Amniotic epithelial cell (primary cell): Measurements from ENCODE around the gene RUNX3.

Source experiments
- DNase-seq: peaks from one replicate; pipeline ENCODE4 v3.0.0-alpha.2; 2010; ENCODE audit warnings: low read depth

The RUNX3 gene

GRCh38 chr1:24963099-24963872, 33.2 kb upstream of the RUNX3 start:
- no peak for DNase-seq

DNA sequence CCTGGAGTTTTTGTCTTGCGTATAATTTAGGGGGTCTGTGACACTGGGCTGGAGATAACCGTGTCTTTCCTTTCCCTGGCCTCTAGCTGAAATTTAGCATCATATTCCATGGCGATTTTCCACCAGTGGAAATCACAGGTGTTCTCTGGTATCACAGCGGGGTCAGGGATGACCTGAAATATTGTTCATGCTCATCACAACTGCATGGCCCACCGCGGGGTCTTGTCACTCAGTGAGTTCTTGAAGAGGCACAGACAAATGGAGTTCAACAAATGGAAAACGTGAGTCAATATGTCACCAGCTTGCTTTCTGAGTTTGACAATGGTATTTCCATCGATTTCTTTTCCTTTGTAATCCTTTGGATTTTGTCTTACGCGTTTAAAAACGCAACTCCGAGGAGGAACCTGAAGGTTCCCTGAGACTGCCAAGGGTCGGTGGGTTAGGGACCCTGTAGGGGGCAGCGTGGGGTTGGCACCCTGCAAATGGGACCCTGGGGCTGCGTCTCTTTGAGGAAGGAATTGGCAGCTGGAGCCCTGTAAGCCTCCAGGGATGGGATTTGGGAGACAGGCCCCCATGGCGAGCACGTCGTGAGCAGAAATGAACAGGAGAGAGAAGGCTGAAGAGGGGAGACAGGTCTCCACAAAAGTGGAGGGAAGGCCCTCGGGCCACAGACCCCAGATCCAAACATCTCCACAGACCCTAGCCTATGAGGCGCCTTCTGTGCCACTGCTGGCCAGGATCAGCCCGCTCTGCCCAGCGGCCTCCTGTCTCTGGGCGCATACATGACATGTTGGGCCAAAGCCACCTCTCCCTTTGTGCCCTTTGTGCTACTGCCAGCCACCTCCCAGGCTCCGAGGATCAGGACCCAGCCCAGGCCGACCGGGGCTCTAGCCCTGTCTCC, 32.1 kb upstream of the RUNX3 start:
- no peak for DNase-seq

GRCh38 chr1:24961334-24961733, 31.3 kb upstream of the RUNX3 start:
- no peak for DNase-seq

DNA sequence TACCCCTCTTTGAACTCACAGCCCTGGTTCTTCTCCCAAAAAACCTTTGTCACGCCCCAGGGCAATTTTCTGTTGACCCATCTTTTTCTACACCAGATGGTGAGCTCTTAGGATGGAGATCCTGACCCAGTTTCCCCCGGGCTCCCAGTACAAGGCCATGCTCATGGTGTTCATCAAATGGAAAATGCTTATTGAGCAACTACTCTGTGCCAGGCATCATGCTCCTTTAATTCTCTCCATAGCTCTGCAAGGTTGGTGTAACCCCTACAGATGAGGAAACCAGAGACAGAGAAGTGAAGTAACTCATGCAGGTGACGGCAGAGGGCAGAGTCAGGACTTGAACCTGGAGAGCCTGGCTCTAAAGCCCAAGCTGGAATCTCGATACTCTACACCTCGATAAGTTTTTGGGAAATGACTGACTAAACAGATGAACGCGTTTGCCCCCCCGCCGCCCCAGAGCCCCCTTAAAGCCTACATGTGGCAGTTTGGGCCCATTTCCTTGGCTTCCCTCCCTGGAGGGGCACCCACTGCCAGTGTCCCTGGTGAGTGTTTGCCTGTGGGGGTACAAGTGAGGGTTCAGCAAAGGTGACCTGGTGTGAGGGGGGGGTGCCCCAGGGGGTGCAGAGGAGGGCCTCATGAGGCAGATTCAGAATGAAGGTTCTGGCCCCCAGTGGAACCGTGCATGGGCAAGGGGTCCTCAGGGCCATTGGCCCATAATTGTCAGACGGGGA, 30.2 kb upstream of the RUNX3 start:
- no peak for DNase-seq

DNA sequence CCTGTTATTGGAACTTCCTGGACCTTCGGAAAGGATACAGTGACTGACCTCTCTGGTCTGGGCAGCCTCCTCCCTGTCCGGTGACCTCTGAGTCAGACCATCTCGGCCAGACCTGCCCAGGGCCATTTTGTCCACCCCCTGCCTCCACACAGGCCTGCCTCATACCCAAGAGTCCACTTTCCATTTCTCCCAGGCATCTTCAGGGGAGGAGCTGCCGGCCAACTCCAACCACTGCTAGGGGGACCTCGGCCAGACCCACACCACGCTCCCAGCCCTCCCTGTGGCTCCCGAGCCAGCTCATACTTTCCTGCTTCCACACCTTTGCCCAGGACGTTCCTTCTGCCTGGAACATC, 29.5 kb upstream of the RUNX3 start:
- DNase-seq: no peak

GRCh38 chr1:24958766-24959622, 28.9 kb upstream of the RUNX3 start:
- DNase-seq: no peak

- no peak for DNase-seq
Observed at GRCh38 chr1:24957808-24958752, 28.0 kb upstream of the RUNX3 start.

DNA sequence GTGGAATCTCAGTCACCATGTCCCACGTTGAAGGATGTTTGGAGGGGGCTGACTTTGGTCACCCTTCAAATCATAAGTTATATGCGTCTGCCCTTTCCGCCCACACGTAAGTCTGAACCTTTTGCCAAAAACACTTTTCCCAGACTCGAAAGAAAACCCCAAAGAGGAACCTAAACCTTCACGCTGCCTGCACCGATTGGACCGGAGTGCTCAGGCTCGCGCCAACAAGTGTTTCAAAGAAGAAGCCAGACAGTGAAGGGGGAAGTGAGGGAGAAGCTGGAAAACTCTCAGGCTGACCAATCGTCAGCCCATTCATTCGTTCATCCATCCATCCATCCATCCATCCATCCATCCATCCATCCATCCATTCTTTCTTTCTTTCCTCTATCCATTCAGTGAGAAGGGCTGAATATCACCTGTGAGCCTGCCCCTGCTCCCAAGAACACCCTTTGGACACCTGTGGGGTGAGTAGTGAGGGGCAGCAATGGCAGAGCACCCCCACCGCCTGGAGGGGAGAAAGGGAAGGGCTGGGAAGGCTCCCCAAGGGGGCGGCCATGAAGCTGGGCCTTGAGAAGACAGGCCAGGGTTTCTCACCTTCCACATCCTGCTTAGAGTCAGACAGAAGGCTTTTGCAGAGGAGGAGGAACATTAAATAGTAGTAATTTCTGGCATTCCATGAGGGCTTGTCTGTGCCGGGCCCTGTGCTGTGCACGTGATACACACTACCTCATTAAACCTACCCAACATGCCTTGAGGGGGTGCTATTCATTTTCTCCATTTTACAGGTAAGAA, 27.1 kb upstream of the RUNX3 start:
- DNase-seq: no peak

- DNase-seq: no peak
Observed at GRCh38 chr1:24955779-24956365, 25.8 kb upstream of the RUNX3 start.

GRCh38 chr1:24955161-24955560, 25.1 kb upstream of the RUNX3 start:
- DNase-seq: peak; percentile 84

- no peak for DNase-seq
Observed at GRCh38 chr1:24954631-24955030, 24.6 kb upstream of the RUNX3 start.

GRCh38 chr1:24954022-24954421, 23.9 kb upstream of the RUNX3 start:
- DNase-seq: no peak

- no peak for DNase-seq
Observed at GRCh38 chr1:24952413-24952841, 22.4 kb upstream of the RUNX3 start.

- no peak for DNase-seq
Observed at GRCh38 chr1:24951810-24952412, 21.8 kb upstream of the RUNX3 start.

DNA sequence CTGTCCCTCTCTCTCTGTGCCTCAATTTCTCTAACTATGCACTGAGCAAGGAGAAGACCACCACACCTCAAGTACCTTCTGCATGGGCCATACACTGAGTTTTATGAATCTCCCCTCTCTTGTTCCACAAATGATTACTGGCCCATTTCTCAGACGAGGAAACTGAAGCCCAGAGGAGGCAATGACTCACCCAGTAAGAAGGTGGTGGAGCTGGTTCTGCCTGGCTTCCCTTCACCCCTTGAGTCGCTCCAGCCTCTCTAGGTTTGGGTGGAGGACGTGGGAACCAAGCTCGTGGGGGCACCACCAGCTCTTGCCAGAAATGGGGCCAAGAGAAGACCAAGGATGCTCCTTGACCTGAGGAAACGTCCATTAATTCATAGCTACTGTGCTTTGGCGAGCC, 21.3 kb upstream of the RUNX3 start:
- no peak for DNase-seq

DNA sequence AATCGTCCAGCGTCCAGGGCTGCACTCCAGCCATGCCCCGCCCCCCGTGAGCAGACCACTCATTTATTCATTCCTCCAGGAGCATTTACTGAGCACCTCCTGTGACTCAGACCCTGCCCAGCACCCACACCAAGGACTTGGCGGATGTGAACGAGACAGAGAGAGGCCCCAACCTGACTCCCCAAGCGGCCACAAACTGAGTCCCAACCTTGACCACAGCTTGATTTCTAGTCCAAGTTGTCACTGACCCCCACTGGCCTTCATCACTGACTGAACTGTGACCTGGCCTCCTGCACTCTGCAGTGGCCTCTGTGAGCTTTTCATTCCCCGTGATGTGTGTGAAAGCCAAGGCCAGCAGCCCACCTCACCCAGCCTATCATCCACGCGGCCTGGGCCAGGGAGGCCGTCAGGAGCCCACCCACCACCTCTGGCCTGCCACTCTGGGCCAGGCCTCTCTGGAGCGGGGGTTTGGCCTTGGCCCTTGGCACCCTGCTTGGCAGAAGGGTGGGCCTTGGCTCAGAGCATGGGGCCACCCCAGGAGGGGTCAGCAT, 19.3 kb upstream of the RUNX3 start:
- peak; percentile 83 for DNase-seq

GRCh38 chr1:24948079-24948827, 18.2 kb upstream of the RUNX3 start:
- no peak for DNase-seq
